D721Med (cell line): ENCODE data around the gene RBM19.

Source experiments
- DNase-seq: peaks from one replicate; pipeline ENCODE4 v3.0.0; 2011; ENCODE audit warnings: low spot score; ENCODE audit not compliant: insufficient read length
- FAIRE-seq: peaks from 2 replicates; lab custom pipeline; 2011; peaks lifted over from hg19 to GRCh38; lab: Jason Lieb, UNC
- TF ChIP-seq, protein P1 (sequence below): IDR thresholded peaks from 2 replicates; pipeline ENCODE4 v1.5.1; 2012; ENCODE audit warnings: mild to moderate bottlenecking, control low read depth; ENCODE audit not compliant: insufficient read depth; ENCODE audit errors: missing control alignments

The RBM19 gene

DNA sequence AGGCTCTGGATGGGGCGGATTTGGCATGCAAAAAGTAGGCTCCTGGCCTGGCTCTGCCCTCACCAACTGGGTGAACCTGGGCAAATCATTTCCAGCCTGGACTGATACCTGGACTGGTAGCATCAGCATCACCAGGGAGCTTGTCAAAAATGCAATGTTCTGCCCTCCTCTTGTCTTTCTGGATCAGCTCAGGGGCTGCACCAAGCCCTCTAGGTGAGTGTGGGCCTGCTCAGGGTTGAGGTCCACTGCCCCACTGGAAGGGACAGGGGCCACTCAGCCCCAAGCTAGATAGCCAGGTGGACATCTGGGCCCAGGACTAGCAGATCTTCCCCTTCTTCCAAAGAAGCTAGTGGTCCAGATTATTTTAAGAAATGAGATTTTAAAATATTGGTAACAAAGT, 99.6 kb downstream of the RBM19 start:
- DNase-seq, result no peak
- TF ChIP-seq, protein P1, sequence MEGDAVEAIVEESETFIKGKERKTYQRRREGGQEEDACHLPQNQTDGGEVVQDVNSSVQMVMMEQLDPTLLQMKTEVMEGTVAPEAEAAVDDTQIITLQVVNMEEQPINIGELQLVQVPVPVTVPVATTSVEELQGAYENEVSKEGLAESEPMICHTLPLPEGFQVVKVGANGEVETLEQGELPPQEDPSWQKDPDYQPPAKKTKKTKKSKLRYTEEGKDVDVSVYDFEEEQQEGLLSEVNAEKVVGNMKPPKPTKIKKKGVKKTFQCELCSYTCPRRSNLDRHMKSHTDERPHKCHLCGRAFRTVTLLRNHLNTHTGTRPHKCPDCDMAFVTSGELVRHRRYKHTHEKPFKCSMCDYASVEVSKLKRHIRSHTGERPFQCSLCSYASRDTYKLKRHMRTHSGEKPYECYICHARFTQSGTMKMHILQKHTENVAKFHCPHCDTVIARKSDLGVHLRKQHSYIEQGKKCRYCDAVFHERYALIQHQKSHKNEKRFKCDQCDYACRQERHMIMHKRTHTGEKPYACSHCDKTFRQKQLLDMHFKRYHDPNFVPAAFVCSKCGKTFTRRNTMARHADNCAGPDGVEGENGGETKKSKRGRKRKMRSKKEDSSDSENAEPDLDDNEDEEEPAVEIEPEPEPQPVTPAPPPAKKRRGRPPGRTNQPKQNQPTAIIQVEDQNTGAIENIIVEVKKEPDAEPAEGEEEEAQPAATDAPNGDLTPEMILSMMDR, result no peak
- FAIRE-seq, result no peak

DNA sequence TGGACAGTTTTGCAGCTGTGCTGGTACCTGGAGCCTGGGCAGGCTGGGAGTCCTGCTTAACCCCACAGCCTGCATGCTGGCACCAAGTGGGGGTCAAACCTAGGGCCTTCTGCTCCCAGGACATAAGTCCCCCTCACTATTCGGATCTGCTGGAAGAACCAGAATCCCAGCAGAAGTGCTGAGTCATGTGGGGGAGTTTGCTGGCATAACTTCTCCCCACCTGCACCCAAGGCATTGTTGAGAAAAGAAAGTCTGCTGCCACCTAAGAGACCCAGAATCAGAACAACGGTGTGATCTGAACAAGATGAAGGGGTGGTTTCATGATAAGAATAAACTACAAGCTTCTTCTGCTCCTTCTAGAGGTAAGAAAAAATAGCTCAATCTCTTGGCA, 102.7 kb downstream of the RBM19 start:
- FAIRE-seq (no peak), DNase-seq (no peak)
- TF ChIP-seq, protein P1, result no peak

DNA sequence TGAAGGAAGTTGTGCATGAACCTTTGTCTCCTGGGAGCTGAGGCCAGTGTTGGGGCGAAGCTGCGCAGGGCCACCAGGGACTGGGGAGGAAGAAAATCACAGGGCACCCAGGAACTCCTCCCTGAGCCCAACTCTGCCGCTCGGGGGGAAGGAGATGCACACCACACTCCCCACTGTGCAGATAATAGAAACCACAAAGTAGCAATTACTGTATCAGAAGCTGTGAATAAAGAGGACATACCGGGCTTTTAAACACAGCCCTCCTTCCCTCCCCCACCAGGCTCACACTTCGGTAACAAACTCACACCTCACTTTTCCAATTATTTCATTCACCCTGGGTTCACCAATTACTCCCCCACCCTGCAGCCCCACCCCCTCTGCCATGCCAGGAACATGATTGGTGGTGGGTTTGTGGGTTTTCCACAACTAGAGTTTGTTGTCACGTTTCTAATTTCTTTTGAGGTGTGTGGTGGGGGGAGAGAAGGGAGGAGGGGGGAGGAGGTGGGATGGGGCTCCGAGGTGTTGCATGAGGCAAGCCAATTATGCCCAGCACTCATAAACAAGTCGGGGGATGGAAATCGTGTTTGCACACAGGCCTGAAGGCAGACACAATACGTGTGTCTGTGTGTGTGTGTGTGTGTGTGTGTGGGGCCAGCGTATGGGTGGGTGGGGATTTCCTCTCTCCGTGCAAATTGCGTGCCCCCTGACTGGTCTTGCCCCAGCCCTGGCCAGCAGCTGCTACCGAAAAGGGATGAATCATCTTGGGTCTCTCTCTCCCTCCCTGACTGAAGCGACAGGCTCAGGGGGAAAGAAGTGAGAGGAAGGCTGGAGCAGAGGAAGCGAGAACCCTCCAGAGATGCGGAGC, 103.3 kb downstream of the RBM19 start:
- FAIRE-seq (no peak), DNase-seq (no peak)
- TF ChIP-seq, protein P1, result no peak

DNA sequence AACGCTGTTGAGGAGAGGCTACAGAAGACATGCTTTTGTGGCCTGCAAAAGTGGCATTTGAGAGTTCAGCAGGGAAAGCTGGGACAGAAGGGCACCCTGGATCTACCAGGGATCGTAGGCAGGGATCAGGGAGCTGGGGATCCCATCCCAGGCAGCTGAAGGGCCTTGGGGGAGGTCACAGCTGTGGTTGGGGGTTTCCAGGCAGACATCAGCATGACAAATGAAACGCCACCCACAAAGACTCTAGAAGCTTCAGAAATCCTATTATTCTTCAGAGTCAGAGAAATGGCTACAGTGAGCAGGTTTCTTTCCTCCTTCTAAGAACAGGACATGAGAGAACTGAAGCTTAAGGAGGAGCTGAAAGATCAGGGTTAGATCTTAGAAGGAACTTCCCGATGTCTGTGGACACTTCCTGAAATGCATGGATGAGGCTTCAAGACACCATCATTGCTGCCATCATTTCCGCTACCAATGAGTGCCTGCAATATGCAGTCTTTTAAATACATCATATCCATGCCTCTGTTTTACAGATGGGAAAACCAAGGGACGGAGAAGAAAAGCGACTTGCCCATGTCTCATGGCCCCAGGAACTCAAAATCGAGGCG, 104.3 kb downstream of the RBM19 start:
- no peak for FAIRE-seq
- TF ChIP-seq, protein P1, result no peak
- no peak for DNase-seq

DNA sequence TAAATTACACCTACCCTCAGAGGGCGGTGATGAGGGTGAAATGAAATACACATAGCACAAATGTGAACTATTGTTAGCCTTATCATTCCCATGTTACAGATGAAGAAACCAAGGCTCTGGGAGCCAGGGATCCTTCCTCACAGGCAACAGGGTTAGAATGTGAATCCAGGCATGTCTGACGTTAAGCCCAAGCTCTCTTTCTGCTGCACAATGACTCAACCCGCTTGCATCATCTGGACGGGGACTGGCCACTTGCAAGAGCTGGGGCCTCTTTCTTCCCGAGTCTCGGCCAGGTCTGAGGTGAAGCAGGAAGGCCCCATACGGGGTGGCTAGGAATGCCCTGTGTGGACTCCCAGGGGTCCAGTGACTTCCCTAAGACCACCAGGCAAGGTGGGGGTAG, 105.2 kb downstream of the RBM19 start:
- DNase-seq, result no peak
- TF ChIP-seq, protein P1, result no peak
- FAIRE-seq, result no peak

DNA sequence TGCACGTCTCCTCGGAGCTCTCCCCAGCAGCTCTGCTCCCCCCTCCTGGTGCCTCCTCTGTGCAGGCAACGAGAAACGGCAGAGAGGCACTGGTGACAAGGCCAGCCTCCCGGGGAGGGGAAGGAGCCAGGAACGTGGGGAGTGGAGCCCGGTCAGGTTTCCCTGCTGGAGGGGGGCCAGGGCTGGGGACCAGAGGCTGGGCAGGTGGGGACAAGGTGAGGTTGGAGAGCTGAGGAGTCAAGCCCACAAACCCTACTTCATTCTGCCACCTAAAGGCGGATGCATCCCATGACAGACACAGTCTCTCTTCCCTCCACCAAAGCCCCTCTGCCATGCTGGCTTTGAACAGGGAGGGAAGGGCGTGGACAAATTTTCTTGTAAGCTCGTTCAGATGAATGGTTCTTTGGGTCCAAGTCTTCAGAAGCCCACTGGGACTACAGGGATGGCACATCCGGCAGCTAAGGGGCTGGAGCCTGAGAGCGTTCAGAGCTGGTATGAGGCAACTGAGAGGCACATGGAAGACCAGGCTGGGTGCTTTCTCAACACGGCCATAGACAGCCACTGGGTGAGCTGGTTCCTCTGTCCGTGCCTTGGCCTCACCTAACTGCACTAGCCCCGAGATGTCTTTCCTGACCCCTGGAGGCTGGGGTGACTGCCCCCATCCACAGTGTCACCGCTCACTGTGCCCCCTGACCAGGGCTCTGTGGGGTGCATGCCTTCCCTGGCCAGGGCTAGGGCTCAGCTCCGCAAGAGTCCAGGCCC, 105.9 kb downstream of the RBM19 start:
- FAIRE-seq, result no peak
- no peak for DNase-seq
- TF ChIP-seq, protein P1, result no peak
